GM19438 (cell line): ENCODE results near the gene ZNF70.
"Not testable (repeated sequence)": the region's sequence is repeated elsewhere in the genome, so short reads cannot be mapped to it uniquely, and the experiment has no call there.

Experiments
- ATAC-seq: cut with Tn5 transposase; IDR thresholded peaks from one replicate; pipeline ENCODE4 v1.9.1; 2021; ENCODE audit warnings: low read depth; ENCODE audit not compliant: unreplicated experiment

The ZNF70 gene

GRCh38 chr22:23760056-23760455, 9.1 kb upstream of the ZNF70 start:
- no peak for ATAC-seq

GRCh38 chr22:23759566-23759965, 8.7 kb upstream of the ZNF70 start:
- ATAC-seq: no peak

- ATAC-seq: no peak
These were observed 6.0 kb upstream of the ZNF70 start for GRCh38 chr22:23756891-23757290.

- no peak for ATAC-seq
These were observed 4.8 kb upstream of the ZNF70 start for GRCh38 chr22:23755711-23756110.

GRCh38 chr22:23754980-23755636, 4.2 kb upstream of the ZNF70 start:
- ATAC-seq: no peak

DNA sequence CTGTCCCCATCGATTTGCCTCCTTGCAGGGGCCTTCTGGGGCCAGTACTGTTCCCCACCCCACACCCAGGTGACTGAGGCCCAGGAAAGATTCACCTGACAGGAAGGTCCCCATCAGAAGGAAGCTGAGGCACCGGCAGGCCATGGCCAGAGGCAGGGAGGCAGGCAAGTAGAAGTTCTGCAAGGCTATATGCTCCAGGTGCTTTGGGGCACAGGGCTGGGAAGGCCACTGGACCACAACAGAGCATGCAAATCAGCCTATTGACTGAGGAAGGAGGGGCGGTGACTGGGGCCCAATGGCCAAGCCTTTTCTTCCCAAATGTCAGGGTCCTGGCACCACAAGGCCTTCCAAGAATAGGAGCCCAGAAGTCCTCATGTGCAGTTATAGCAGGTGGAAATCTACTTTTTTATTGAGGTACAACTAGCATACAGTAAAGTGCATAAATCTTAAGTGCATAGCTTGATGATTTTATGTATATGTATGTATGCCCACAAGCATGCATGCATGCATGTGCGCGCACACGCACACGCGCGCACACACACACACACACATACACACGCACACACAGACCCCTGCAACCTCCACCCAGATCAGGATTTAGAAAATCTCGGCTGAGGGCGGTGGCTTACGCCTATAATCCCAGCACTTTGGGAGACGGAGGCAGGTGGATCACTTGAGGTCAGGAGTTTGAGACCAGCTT, 3.5 kb upstream of the ZNF70 start, which contains the start of gene VPREB3:
TSS of gene VPREB3 (minus strand) at position 206 of the 700 bp plus-strand sequence. CDS start at position 144, 62 bp downstream.
- ATAC-seq: no peak

GRCh38 chr22:23753385-23753784, 2.5 kb upstream of the ZNF70 start:
- ATAC-seq: no peak

DNA sequence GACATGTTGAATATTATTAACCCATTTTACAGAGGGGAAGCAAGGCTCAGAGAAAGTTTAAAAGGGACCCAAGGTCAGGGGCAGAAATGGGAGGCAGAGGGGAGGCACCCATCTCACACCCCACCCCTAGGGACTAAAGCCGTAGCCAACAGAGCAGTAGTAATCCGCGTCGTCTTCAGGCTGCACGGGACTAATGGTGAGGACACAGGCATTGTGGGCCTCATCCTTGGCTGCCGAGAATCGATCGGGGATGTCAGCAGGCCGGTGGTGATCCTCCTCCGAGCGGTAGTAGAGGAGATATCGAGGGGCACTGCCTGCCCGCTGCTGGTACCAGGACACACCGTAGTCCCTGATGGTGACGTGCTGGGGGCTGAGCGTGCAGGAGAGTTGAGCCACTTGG, 1.8 kb upstream of the ZNF70 start:
- ATAC-seq: no peak

GRCh38 chr22:23752090-23752691, 1.3 kb upstream of the ZNF70 start:
- ATAC-seq: no peak

DNA sequence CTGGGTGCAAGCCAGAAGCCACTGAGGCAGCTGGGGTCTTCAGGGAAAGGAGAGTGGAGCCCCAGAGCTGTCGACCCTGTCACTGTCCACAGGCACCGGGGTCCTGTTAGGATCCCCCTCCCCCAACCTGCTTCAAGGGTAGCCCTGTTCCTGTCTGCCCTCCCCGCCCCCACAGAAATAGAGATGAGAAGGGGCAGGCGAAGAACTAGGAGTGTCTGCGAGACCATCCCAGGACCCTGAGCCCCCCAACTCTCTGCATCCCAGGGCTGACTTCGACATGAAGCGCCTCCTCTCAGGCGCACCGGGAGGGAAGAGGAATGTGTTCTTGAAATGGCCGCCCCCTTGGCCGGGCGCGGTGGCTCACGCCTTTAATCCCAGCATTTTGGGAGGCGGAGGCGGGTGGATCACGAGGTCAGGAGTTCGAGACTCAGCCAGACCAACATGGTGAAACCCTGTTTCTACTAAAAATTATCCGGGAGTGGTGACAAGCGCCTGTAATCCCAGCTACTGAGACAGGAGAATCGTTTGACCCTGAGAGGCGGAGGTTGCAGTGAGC, 607 bp upstream of the ZNF70 start:
- no peak for ATAC-seq

GRCh38 chr22:23750367-23750713, 572 bp downstream of the ZNF70 start:
- no peak for ATAC-seq

DNA sequence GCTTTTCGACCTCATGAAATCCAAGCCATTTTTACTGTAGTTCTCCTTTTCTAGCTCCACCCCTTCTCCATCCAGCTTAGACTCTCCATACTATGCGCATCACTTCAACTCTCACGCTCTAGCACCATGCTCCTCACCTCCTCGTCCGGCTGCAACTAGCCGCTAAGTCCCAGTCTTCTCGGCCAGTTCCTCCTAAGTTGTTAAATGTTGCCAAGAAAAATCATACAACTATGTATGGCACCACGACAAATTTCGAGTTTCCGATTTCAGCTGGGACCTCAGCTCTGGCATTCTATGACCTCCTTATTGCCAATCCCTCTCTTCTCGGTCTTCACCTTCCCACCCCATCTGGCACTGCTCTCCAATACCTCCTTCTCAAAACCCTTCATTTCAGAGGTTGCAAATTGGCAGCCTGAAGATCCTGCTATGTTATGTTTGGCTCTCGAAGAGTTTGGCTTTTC, 1.0 kb downstream of the ZNF70 start:
- no peak for ATAC-seq

GRCh38 chr22:23745791-23746190, 5.1 kb downstream of the ZNF70 start:
- ATAC-seq: no peak

- no peak for ATAC-seq
These were observed 6.4 kb downstream of the ZNF70 start for GRCh38 chr22:23744485-23744884.

GRCh38 chr22:23744001-23744400, 6.9 kb downstream of the ZNF70 start:
- ATAC-seq: no peak

GRCh38 chr22:23743303-23743705, 7.6 kb downstream of the ZNF70 start:
- ATAC-seq: no peak

- no peak for ATAC-seq
These were observed 8.2 kb downstream of the ZNF70 start for GRCh38 chr22:23742505-23743264.

- ATAC-seq: no peak
These were observed 13.2 kb downstream of the ZNF70 start for GRCh38 chr22:23737696-23738095.

DNA sequence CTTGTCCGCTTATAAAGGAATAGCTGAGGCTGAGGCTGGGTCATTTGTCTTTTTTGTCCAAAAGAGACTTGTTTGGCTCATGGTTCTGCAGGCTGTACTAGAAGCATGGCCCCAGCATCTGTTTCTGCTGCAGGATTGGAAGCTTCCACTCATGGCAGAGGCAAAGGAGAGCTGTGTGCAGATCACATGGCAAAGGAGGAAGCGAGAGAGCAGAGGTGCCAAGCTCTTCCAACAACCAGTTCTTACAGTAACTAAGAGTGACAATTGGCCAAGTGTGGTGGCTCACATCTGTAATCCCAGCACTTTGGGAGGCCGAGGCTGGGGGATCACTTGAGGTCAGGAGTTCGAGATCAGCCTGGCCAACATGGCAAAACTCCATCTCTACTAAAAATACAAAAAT, 22.8 kb downstream of the ZNF70 start:
- not testable (repeated sequence) for ATAC-seq

DNA sequence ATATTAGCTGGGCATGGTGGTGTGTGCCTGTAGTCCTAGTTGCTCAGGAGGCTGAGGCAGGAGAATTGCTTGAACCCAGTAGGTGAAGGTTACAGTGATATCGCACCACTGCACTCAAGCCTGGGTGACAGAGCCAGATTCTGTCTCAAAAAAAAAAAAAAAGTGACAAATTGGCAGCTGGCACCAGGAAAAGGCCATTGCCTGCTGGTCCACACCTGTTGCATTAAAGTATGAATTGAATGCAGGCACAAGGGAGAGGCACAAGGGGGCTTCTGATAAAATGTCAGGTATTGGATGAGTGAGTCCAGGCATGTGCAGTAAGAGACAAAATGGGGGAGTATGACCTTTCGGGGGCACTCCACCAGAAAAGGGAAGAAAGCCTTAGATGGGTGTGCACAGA, 28.2 kb downstream of the ZNF70 start:
- ATAC-seq: no peak

DNA sequence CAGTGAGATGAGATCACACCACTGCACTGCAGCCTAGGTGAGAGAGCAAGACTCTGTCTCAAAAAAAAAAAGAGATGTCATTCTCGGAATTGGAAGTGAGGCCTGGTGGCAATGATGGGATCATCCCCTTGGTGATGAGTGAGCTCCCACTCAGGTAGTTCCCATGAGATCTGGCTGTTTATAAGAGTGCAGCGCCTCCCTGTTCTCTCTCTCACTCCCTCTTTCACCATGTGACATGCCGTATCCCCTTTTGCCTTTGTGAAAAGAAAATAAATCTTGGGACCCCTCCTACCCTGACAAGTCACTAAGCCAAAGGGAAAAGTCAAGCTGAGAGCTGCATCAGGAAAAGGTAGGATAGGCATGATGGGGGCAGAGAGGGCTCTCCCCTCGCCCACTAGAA, 28.8 kb downstream of the ZNF70 start:
- no peak for ATAC-seq
